ENCODE measurements around the gene FSTL1.
"Not testable (repeated sequence)": the region's sequence is repeated elsewhere in the genome, so short reads cannot be mapped to it uniquely, and the experiment has no call there.

FSTL1 gene

GRCh38 chr3:120416868-120417267, 33.9 kb downstream of the FSTL1 start:
- no peak for DNase-seq

- no peak for DNase-seq
Measured at GRCh38 chr3:120415756-120416155, 35.0 kb downstream of the FSTL1 start.

- no peak for DNase-seq
Measured at GRCh38 chr3:120410541-120410940, 40.3 kb downstream of the FSTL1 start.

- no peak for DNase-seq
Measured at GRCh38 chr3:120410116-120410515, 40.7 kb downstream of the FSTL1 start.

- no peak for DNase-seq
Measured at GRCh38 chr3:120407508-120408287, 43.1 kb downstream of the FSTL1 start.

- no peak for DNase-seq
Measured at GRCh38 chr3:120404876-120405275, 45.9 kb downstream of the FSTL1 start.

GRCh38 chr3:120402257-120402656, 48.5 kb downstream of the FSTL1 start:
- DNase-seq: no peak

GRCh38 chr3:120399372-120399771, 51.4 kb downstream of the FSTL1 start:
- no peak for DNase-seq

GRCh38 chr3:120396469-120396868, 54.3 kb downstream of the FSTL1 start:
- DNase-seq: no peak

GRCh38 chr3:120394347-120394746, 56.4 kb downstream of the FSTL1 start:
- DNase-seq: no peak

GRCh38 chr3:120393761-120394160, 57.0 kb downstream of the FSTL1 start:
- no peak for DNase-seq

GRCh38 chr3:120393243-120393642, 57.5 kb downstream of the FSTL1 start:
- no peak for DNase-seq

GRCh38 chr3:120382941-120383447, 67.8 kb downstream of the FSTL1 start:
- DNase-seq: no peak

GRCh38 chr3:120381503-120381902, 69.3 kb downstream of the FSTL1 start:
- no peak for DNase-seq

GRCh38 chr3:120377948-120378347, 72.8 kb downstream of the FSTL1 start:
- DNase-seq: not testable (repeated sequence)

- no peak for DNase-seq
Measured at GRCh38 chr3:120370463-120370862, 80.3 kb downstream of the FSTL1 start.

GRCh38 chr3:120369037-120369467, 81.7 kb downstream of the FSTL1 start:
- no peak for DNase-seq

GRCh38 chr3:120368172-120368571, 82.6 kb downstream of the FSTL1 start:
- DNase-seq: no peak

- no peak for DNase-seq
Measured at GRCh38 chr3:120364821-120365220, 86.0 kb downstream of the FSTL1 start.

- DNase-seq: no peak
Measured at GRCh38 chr3:120364101-120364500, 86.7 kb downstream of the FSTL1 start.

- no peak for DNase-seq
Measured at GRCh38 chr3:120357807-120358206, 93.0 kb downstream of the FSTL1 start.

GRCh38 chr3:120355486-120355885, 95.3 kb downstream of the FSTL1 start:
- no peak for DNase-seq

- DNase-seq: no peak
Measured at GRCh38 chr3:120353463-120353862, 97.3 kb downstream of the FSTL1 start.

GRCh38 chr3:120352017-120352416, 98.8 kb downstream of the FSTL1 start:
- DNase-seq: no peak

- DNase-seq: no peak
Measured at GRCh38 chr3:120350401-120350941, 100.3 kb downstream of the FSTL1 start.

All from amniotic stem cell (primary cell).